GM18519 (cell line): ENCODE measurements around the gene DLGAP1.

Experiments used
- ATAC-seq: cut with Tn5 transposase; IDR thresholded peaks from one replicate; pipeline ENCODE4 v1.9.1; 2021; ENCODE audit warnings: mild to moderate bottlenecking, moderate library complexity; ENCODE audit not compliant: unreplicated experiment, low FRiP score

Gene DLGAP1

GRCh38 chr18:3966642-3967358 lies 488.3 kb downstream of the DLGAP1 start:
- ATAC-seq: no peak

- no peak for ATAC-seq
Observed at GRCh38 chr18:3966246-3966641, 488.9 kb downstream of the DLGAP1 start.

- ATAC-seq: no peak
Observed at GRCh38 chr18:3960977-3961376, 494.1 kb downstream of the DLGAP1 start.

GRCh38 chr18:3960142-3960541 lies 495.0 kb downstream of the DLGAP1 start:
- no peak for ATAC-seq

GRCh38 chr18:3952031-3952430 lies 503.1 kb downstream of the DLGAP1 start:
- ATAC-seq: no peak

GRCh38 chr18:3950668-3951404 lies 504.3 kb downstream of the DLGAP1 start:
- no peak for ATAC-seq

- ATAC-seq: no peak
Observed at GRCh38 chr18:3948958-3949357, 506.1 kb downstream of the DLGAP1 start.

GRCh38 chr18:3947383-3947782 lies 507.7 kb downstream of the DLGAP1 start:
- no peak for ATAC-seq

GRCh38 chr18:3935305-3935704 lies 519.8 kb downstream of the DLGAP1 start:
- ATAC-seq: no peak

- no peak for ATAC-seq
Observed at GRCh38 chr18:3932276-3932675, 522.8 kb downstream of the DLGAP1 start.

GRCh38 chr18:3931542-3932112 lies 523.5 kb downstream of the DLGAP1 start:
- no peak for ATAC-seq

- no peak for ATAC-seq
Observed at GRCh38 chr18:3931013-3931315, 524.1 kb downstream of the DLGAP1 start.

- no peak for ATAC-seq
Observed at GRCh38 chr18:3930126-3931012, 524.7 kb downstream of the DLGAP1 start.

GRCh38 chr18:3924455-3924854 lies 530.7 kb downstream of the DLGAP1 start:
- ATAC-seq: no peak

GRCh38 chr18:3923750-3924149 lies 531.4 kb downstream of the DLGAP1 start:
- ATAC-seq: no peak

GRCh38 chr18:3921826-3922225 lies 533.3 kb downstream of the DLGAP1 start:
- ATAC-seq: no peak

- ATAC-seq: no peak
Observed at GRCh38 chr18:3920832-3921231, 534.3 kb downstream of the DLGAP1 start.

- ATAC-seq: no peak
Observed at GRCh38 chr18:3919396-3920061, 535.6 kb downstream of the DLGAP1 start.

- no peak for ATAC-seq
Observed at GRCh38 chr18:3916082-3916481, 539.0 kb downstream of the DLGAP1 start.

- ATAC-seq: no peak
Observed at GRCh38 chr18:3914833-3915610, 540.1 kb downstream of the DLGAP1 start.
